CD4-positive, alpha-beta T cell treated with Interleukin-4 for 4 hours (primary cell): ENCODE measurements around the gene HINT3.
"Not testable (repeated sequence)": the region's sequence is repeated elsewhere in the genome, so short reads cannot be mapped to it uniquely, and the experiment has no call there.

ENCODE experiments used
- DNase-seq: peaks from one replicate; pipeline ENCODE4 v3.0.0-alpha.2; 2020

HINT3 gene

GRCh38 chr6:126010040-126010439 lies 53.5 kb downstream of the HINT3 start:
- DNase-seq = no peak

- DNase-seq = no peak
These were observed 59.3 kb downstream of the HINT3 start for GRCh38 chr6:126015863-126016262.

GRCh38 chr6:126016591-126016990 lies 60.0 kb downstream of the HINT3 start:
- DNase-seq = no peak

GRCh38 chr6:126017668-126018067 lies 61.1 kb downstream of the HINT3 start:
- DNase-seq = no peak

GRCh38 chr6:126020305-126021050 lies 63.9 kb downstream of the HINT3 start:
- DNase-seq = no peak

GRCh38 chr6:126023474-126023873 lies 66.9 kb downstream of the HINT3 start:
- not testable (repeated sequence) for DNase-seq

GRCh38 chr6:126026001-126026400 lies 69.4 kb downstream of the HINT3 start:
- DNase-seq = no peak

GRCh38 chr6:126027601-126028000 lies 71.0 kb downstream of the HINT3 start:
- no peak for DNase-seq
